Measurements from ENCODE around the gene FAM167B.

The FAM167B gene

GRCh38 chr1:32246888-32247273 is at the start of gene FAM167B:
Gene FAM167B, plus strand, starts transcription at chr1:32247222. Its CDS starts 200 bp downstream, at chr1:32247422.
- DNase-seq: no peak

DNA sequence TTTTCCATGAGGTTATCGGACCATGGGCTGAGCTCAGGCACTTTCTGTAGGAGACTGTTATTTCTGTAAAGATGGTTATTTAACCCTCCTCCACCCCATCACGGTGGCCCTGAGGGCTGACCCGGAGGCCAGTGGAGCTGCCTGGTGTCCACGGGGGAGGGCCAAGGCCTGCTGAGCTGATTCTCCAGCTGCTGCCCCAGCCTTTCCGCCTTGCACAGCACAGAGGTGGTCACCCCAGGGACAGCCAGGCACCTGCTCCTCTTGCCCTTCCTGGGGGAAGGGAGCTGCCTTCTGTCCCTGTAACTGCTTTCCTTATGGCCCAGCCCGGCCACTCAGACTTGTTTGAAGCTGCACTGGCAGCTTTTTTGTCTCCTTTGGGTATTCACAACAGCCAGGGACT is 49.2 kb upstream of the FAM167B start:
- no peak for DNase-seq

DNA sequence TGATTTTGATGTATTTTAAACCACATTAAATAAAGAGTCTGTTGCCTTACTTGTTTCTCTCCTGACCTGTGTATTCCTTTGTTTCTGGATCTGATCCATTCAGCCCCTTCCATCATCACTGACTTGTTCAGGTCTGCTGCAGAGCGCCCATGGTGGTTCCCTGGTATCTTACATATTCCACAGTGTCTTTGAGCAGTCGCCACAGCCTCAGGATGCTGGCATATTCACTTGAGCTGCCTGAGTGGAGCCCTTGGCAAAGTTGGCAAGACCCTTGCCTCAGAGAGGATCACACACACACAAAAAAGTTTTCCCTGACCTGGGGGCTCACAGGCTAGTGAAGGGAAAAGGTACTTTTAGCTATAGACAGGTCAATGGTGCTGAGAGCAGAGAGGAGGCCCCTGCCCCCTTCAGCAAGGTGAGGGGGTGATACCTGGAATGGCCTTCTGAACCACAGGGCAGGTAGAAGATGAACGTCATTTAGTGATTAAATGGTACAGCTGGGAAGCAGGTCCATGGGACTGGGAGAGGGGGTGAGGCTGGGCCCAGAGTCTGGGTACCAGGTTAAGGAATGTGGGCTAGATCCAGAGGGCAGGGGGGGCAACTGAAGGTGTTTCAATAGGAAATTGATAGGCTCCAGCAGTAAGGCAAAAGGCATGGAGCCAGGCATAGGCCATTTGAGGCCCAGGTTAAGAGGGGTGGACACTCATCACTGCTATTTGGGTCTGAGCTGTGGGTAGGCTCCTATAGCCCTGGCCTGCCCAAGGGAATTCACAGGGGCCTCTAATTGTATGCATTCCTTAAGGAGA is 48.6 kb upstream of the FAM167B start:
- no peak for DNase-seq

DNA sequence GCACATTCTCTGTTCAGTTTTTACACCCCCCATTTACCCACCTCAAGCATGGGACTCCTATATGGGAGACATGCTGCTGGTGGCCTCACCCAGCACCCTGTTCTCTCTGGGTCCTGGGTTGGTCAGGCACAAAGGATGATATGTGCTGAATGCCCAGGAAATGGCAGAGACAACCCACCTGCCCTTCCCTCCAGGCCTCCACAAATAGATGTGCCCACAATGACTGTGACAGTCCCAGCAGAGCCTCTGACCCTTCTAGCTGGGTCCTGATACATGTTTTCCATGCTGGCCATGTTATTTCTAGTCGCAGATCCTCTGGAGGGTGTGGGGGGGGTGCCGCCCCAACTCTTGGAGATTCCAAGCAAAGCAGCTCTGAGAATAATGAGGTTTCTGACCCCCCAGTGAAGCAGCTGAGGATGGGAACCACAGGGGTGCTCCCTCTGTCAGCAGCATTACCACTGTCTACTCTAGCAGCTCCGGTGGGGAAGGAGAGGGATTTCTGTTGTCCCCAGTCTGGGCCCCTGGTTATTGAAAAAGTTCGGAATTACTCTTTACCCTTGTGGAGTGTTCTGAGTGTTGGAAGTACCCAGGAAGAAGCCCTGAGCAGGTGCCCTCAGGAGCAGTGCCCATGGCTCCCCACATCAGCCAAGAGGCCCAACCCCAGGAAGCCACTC is 47.8 kb upstream of the FAM167B start:
- DNase-seq: no peak

DNA sequence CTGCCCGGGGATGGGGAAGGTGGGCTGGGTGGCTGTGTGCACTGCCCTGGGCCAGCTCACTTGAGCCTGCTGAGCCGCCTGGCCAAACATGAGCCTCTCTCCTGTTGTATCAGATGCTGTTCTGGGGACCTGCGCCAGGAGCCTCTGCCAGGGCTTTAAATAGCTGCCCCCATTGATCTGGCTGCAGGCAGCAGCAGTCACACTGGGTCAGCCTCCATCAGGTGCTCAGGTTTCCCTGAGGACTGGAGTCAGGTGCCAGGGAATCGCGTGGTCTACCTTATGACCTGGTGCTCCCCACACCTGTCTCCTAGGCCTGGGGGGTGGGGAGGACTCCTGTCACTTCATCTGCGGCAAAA is 47.3 kb upstream of the FAM167B start:
- no peak for DNase-seq

GRCh38 chr1:32200226-32201010 is 46.6 kb upstream of the FAM167B start, which contains the start of gene CCDC28B:
Gene CCDC28B, plus strand, starts transcription at chr1:32200595. Its CDS starts 1,341 bp downstream, at chr1:32201936.
- peak in 1 of 2 experiments; percentile 45 for DNase-seq

- DNase-seq: no peak
Observed at GRCh38 chr1:32201011-32201855, 45.8 kb upstream of the FAM167B start.

- DNase-seq: no peak
Observed at GRCh38 chr1:32204943-32205361, 42.1 kb upstream of the FAM167B start.

DNA sequence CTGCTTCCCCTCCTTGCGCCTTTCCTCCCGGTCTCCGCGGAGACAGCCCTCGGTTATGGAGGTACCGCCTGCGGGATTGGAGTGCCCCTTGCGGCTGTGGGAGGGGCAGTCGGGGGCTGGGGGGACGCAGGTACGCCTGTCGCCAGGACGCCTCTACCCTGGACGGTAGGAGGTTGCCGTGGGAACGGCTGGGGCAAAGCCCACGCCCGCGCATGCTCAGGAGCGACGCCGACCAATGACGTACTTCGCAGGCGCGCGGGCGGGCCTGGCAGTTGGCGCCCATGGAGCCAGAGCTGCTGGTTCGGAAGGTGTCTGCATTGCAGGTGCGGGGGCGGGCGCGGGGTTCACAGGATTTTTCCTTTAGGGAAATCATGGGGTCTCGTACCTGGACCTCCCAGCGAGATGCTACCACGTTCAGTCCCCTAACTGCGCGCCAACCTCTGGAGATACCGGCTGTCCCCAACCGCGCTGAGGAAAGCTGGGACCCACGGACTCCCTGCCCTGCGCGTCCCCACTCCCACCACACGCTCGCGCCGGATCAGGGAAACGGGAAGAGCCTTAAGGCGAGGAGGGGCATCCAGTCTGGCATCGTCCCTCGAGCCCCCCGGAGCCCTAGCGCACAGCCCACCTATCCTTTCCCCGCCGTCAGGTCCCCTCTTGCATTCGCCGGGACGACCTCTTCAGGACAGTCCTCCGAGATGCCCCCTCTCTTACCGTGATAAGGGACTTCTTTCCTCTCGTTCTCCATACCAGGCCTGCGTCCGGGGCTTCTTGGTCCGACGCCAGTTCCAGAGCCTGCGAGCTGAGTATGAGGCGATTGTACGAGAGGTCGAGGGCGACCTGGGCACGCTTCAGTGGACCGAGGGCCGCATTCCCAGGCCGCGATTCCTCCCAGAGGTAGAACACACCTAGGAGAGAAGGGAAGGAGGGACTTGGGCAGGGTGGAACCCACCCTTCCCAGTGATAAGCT is 41.3 kb upstream of the FAM167B start, which contains the start of gene IQCC:
TSS of gene IQCC (plus strand) at position 271 of the 970 bp plus-strand sequence. CDS start at position 282, 11 bp downstream.
- DNase-seq: peak; percentile 54 to 75

DNA sequence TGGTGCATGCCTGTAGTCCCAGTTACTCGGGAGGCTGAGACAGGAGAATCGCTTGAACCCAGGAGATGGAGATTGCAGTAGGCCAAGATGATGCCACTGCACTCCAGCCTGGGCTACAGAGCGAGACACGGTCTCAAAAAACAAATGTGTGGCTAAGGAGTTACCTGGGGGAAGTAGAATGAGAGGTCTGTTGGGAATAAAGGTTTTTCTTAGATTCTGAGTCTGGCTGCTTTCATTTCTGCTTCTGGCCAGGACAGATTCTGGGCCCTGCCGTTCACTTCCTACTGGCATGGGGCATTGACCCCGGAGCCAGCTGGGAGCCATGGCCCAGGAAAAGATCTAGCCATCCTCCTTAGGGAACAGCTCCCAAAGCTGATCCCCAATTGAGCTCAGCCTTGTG is 38.6 kb upstream of the FAM167B start:
- DNase-seq: no peak

DNA sequence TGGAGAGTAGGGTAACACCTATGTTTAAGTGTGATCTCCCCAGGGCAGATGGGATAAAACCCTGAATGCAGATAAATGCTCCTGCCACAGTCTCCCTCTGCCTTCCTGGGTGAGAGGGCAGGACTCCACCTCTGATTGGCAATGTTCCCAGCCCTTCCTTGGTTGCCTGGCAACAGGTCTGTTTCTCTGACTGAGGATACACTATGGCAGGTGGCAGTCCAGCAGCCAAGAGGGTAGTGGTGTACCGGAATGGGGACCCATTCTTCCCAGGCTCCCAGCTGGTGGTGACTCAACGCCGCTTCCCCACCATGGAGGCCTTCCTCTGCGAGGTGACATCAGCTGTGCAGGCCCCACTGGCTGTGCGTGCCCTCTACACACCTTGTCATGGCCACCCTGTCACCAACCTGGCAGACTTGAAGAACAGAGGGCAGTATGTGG is 38.1 kb upstream of the FAM167B start, which contains the start of gene DCDC2B:
TSS of gene DCDC2B (plus strand) at position 199 of the 438 bp plus-strand sequence. CDS start at position 204, 5 bp downstream.
- DNase-seq: peak in 1 of 2 experiments; percentile 27

DNA sequence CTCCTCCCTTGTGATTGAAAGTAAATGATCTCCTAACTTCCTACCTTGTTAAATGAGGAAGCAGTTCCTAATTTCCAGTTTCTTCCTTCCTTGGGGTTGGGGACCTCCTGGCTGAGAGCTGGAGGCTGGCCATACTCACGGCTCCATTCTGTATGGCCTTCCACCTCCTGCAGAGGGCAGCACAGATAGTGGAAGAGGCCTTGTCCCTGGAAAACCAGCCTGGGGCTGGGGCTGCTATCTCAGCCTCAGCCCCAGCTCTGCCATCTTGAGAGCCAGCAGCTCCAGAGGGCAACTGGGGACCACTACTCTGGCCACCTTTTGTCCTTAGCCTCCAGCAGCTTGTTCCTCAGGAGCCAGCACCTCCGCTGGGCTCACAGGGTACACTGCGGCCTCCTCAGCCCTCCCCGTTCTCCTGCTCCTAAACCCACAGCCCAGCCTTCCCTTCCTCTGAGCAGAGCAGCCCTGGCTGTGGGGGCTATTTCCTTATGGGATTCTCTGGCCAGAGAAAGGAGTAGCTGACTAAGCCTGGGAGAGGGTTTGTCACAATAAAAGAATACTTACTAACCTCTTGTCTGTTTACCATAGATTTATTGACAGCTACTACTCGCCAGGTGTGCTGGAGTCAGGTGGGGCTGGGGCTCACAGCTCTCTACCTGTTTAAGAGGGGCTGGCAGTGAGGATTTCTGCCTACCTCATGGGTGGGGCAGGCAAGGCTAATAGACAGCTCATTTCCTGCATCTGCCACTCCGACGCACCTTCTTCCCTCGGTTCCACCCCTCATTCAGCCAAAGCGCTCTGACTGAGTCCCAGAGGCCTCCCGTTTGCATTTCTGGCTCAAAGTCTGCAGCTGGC is 31.2 kb upstream of the FAM167B start:
- peak; percentile 34 to 48 for DNase-seq

- DNase-seq: no peak
Observed at GRCh38 chr1:32216566-32216965, 30.5 kb upstream of the FAM167B start.

DNA sequence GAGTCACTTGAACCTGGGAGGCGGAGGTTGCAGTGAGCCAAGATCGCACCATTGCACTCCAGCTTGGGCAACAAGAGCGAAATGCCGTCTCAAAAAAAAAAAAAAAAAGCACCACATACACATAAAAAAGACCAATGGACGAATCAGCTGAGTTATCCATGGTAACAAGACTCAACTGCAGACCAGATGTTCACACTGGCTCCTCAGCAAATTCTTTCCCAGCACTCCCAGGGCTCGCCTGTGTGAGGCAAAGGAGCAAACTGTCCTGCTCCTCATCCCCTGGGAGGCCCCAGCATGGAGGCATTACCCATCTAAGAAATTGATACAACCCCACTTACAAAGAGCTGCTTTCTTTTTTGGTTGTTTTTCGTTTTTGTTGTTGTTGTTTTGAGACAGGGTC is 28.0 kb upstream of the FAM167B start:
- no peak for DNase-seq

DNA sequence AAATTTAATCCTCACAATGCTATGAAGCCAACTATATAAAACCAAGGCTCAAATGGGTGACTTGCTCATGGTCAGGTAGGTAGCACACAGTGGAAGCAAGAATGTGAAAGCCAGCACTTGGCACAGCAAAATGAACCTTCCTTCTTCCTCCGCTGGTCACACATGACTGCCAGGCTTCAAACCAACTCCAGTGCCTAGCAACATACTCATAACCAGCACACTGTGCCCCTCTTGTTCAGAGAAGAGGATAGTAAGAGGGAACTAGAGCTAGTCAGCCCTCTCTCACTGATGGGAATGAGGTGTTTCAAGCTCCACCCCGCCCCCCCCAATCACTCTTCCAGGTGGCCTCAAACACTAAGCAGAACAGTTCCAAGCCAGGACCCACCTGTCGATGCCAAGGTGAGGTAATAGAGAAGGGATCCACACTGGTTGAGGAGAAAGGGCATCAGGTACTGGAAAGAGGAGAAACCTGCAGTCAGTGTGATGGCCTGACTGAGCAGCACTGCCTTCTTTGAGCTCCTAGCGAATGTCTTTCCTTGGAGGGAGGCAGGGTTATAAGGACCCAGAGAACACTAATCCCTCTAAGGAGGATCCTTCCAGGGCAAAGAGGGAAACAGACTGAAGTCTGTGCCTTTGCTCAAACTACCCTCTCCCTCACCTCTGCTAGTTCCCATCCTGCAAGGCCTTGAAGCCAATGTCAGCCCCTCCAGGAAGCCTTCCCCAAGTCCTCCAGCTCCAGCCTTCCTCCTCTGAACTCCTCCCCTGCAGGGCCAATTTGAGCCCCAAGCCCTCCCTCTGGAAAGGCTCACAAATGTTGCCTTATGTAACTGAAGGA is 26.1 kb upstream of the FAM167B start:
- no peak for DNase-seq

DNA sequence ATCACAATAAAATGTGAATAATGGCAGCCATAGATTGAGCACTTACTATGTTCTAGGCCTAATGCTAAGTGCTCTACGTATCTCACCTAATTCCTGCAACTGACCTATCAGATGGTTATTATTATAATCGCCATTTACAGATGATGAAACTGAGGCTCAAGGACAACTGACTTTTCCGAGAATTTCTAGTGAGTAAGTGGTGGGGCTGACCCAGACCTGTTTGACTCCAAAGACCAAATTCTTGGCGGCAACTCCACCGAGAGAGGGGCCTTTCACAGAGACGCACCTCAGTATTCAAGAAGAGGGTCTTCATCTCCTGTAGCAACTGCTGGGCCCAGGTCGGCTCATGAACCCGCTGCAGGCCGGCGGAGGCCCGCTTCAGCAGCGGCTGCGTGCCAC is 25.4 kb upstream of the FAM167B start:
- no peak for DNase-seq

GRCh38 chr1:32221980-32222755 is 24.9 kb upstream of the FAM167B start, which contains the start of the genes EIF3I and TMEM234:
Gene EIF3I, plus strand, starts transcription at chr1:32222407. Its CDS starts 35 bp downstream, at chr1:32222442.
Gene TMEM234, minus strand, starts transcription at chr1:32222353. Its CDS starts 31 bp downstream, at chr1:32222322.
- peak; percentile 39 to 80 for DNase-seq

DNA sequence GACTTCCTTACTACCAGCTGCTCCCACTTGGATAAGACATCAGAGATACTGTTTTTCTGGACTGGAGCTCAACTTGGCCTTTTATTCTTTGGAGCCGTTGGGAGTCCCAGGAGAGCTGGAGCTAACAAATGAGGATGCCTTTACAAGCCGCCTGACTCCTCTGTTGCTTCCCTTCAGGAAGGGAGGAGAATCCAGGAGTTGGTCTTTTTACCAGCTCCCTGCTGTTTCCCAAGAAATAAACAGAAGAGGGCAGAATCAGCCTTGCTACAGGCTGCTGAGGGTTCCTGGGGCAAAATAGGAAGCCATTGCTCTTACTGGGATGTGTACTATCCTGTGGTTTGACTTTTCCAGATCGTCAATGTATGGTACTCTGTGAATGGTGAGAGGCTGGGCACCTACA is 23.3 kb upstream of the FAM167B start:
- no peak for DNase-seq
